ENCODE measurements around the gene LRRC40.
"Not testable (repeated sequence)": the region's sequence is repeated elsewhere in the genome, so short reads cannot be mapped to it uniquely, and the experiment has no call there.

LRRC40 gene

DNA sequence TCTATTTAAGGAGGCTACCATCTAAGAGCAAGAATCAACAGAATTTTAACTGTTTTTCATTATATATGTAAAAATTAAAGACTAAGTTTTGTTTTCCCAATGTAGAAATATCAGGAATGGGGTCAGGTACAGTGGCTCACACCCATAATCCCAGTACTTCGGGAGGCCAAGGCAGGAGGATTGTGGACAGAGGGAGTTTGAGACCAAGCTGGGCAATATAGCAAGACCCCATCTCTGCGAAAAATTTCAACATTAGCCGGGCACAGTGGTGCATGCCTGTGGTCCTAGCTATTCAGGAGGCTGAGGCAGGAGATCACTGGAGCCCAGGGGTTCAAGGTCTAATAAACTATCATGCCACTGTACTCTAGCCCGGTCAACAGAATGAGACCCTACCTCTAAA is 5.3 kb downstream of the LRRC40 start:
- no peak for DNase-seq

DNA sequence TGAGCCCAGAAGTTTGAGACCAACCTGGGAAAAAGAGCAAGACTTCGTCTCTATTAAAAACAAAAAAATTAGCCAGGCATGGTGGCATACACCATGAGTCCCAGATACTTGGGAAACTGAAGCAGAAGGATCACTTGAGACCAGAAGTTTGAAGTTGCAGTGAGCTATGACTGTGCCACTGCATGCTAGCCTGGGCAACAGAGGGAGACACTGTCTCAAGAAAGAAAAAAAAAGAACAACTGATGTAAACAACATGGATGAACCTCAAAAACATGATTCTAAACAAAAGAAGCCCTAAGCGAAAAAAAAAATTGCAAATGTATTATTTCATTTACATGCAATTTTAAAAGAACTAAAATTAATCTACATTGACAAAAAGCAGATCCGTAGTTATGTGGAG is 9.0 kb downstream of the LRRC40 start:
- no peak for DNase-seq

DNA sequence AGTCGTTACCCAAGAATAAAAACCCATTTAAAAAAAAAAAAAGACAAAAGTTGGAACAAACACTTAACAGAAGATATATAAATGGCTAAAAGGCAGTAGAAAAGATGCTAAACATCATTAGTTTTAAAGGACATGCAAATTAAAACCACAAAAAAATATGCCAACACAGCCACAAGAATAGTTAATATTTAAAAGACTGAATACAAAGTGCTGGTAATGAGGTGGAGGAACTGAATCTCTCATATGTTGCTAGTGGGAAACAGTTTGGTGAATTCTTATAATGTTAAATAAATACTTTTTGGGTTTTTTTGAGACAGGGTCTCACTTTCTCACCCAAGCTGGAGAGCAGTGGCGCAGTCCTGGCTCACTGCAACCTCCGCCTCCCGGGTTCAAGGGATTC is 10.0 kb downstream of the LRRC40 start:
- no peak for DNase-seq

DNA sequence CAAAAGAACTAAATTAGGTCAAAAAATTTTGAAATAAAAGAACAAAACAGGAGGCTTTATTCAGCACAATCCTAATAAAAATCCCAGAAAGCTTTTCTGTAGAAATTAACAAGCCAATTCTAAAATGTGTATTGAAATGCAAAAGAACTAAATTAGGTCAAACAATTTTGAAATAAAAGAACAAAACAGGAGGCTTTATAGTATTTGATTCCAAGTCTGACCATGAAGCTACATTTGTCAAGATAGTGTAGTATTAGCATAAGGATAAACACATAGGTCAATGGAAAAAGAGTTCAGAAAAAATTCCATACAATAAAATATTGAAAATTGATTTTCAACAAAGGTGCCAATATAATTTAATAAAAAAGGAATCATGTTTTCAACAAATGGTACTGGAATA is 10.8 kb downstream of the LRRC40 start:
- DNase-seq: no peak

DNA sequence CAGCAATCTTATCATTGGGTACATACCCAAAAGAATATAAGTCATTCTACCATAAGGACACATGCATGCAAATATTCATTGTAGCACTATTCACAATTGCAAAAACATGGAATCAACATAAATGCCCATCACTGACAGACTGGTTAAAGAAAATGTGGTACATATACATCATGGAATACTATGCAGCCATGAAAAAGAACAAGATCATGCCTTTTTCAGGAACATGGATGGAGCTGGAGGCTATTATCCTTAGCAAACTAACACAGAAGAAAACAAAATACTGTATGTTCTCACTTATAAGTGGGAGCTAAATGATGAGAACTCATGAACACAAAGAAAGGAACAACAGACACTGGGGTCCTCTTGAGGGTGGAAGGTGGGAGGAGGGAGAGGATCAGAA is 12.9 kb downstream of the LRRC40 start:
- DNase-seq: not testable (repeated sequence)

DNA sequence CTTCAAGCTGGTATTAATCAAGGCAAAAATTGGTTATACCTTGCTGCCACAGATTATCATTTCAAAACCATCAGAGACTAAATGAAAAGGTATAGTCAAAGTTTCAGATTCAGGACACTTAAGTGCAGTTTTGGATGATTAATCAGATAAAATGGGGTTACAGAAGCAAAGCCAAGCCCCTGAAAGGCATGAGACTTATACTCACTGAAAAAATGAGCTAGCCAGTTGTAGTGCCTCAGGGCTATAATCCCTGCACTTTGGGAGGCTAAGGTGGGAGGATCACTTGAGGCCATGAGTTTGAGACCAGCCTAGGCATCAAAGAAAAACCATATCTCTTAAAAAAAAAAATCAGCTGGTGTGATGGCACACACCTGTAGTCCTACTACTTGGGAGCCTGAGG is 15.2 kb downstream of the LRRC40 start:
- DNase-seq: no peak

DNA sequence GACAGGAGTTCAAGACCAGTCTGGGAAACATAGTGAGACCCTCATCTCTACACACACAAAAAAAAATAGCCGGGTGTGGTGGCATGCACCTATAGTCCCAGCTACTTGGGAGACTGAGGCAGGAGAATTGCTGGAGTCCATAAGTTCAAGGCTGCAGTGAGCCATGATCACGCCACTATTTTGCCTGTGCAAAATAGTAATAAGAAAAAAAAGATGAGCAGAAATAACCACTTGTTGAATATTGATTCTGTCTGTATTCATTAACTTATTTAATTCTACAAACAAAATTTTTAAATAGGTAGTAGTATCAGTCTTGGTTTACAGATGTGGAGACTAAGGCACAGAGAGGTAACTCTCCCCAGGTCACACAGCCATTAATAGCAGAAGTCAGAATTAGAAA is 16.9 kb downstream of the LRRC40 start:
- DNase-seq: no peak

DNA sequence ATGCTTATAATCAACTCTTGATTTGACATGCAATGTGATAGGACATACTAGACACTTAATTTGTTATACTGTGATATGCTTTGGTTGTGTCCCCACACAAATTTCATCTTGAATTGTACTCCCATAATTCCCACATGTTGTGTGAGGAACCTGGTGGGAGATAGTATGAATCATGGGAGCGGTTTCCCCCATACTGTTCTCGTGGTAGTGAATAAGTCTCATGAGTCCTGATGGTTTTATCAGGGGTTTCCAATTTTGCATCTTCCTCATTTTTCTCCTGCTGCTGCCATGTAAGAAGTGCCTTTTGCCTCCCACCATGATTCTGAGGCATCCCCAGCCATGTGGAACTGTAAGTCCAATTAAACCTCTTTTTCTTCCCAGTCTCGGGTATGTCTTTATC is 20.2 kb downstream of the LRRC40 start:
- not testable (repeated sequence) for DNase-seq

DNA sequence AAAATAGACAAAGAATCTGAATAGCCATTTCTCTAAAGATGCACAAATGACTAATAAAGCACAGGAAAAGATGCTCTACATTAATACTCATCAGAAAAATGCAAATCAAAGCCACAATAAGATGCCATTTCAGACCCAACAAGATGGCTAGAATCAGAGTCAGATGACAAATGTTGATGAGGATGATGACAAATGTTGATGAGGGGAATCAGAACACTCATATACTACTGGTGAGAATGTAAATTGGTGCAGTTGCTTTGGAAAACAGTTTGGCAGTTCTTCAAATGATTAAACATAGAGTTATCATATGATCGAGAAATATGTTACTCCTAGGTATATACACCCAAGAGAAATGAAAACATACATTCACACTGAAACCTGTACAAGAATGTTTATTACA is 33.9 kb downstream of the LRRC40 start:
- DNase-seq: no peak

DNA sequence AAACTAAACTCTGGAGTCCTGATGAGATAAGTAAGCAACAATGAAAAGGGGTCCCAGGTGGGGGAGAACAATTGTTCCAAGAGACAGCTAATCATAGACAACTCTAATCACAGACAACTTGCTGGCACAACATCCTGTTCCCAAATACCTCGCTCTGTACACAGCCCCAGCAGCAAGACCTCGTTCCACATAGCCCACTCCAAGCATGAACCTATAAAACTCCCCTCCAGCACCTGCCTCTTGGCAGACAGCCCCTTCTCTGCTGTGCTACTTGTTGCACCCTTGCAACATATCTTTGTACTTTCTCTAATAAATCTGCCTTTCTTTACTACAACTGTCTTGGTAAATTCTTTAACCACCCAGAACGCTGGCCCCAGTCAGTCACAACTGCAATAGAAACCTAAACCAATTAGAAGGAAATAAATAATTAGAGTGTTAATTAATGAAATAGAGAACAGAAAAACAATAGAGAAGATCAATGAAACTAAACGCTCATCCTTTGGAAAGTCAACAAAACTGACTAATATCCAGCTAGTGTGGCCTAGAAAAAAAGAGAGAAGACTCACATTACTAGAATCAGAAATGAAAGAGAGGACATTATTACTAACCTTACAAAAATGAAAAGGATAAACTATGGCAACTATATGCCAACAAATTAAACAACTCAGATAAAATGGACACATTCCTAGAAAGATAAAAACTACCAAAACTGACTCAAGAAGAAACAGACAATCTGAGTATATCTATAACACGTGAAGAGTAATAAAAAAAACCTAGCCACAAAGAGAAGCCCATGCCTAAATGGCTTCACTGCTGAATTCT is 36.1 kb downstream of the LRRC40 start:
- DNase-seq: no peak

DNA sequence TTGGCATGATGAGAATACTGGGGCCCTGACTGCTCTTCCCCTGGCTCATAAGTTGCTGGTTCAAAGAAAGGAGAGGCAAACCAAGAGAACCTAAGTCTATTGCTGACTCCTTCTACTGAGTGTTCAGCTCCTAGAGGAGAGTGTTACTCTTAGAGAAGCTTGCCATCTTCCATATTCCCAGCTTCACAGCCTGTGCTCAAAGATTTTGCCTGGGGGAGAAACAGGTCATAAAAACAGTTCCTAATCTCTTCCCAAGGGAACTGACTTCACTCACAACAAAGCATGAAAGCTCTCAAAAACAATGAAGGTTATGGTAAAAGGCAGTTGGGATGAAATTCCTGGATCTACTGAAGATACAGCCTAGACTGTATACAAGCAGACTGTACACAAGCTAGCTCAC is 37.1 kb downstream of the LRRC40 start:
- DNase-seq: no peak

DNA sequence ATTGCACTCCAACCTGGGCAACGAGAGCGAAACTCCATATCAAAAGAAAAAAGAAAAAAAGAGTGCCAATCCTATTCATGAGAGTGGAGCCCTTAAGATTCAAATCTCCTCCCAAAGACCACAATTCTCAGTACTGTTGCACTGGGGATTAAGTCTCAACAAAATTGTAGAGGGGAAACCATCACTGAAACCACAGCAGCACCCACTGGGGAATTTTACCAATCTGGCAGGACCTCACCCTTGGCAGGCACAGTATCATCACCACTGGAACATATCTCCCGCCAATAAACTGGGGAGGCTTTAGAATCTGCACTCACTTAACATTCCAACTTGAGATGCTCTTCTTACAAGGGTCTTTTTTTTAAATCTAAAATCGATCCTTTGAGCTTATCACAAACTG is 41.0 kb downstream of the LRRC40 start:
- DNase-seq: no peak

DNA sequence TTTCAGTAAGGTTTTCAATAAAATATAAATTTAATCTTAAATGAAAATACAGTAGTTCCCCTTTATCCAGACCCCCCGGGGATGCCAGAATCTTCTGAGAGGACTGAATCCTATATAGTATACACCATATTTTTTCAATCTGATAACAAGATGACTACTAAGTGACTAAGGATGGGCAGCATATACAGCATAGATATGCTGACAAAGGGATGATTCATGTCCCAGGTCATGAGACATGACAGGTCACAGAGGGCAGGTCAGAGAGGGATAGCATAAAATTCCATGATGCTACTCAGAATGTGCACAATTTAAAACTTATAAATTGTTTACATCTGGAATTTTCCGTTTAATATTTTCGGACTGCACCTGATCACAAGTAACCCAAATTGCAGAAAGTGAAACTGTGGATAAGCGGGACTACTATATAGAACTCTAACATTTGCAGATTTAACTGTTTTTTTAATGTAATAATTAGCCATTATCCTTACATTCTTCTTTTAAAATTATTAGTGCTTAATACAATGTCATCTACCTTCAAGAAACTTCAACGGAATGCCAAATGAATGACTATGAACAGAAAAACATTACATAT is 48.8 kb downstream of the LRRC40 start:
- DNase-seq: no peak

DNA sequence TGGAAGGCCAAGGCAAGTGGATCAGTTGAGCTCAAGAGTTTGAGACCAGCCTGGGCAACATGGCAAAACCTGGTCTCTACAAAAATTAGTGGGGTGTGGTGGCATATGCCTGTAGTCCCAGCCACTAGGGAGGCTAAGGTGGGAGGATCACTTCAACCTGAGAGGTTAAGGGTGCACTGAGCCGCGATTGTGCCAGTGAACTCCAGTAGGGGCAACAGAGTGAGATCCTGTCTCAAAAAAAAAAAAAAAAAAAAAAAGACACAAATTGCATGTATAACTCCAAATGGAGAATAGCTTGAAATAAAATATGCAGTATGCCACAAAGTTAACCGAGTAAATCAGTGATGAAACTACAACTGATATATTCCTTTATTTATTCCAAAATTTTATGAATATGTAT is 51.6 kb downstream of the LRRC40 start:
- no peak for DNase-seq

DNA sequence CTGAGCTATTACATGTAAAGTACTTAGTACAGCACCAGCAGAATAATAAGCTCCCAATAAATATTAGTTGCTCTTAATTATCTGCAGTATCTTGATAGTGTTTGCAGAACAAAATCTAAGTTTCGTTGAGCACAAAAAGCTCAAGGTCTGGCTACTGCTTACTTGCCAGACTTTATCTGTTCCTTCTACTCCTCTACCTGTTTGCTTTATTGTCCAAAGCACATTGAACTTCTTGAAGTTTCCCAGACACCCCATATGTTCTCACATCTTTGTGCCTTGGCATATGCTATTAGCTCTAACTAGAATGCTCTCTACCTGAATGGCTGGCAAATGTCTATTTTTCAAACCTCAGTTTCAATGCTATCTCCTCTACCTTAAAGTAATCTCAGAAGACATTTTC is 54.9 kb downstream of the LRRC40 start:
- no peak for DNase-seq

DNA sequence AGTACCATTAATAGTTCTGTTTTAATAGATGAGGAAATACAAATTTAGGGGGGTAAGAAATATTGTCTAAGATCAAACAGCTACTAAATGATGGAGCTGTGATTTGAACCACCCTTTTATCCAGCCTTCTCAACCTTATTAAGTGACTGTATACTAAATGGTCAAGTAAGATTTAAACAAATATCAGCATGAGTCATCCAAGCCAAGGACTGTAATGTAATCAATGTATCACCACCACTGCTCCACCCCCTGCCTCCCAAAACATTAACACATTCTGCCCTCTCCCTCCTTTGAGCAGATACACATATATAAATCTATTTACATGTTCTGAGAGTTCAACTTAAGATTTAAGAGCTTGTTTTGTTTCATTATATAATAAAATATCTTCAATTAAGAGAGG is 58.9 kb downstream of the LRRC40 start:
- no peak for DNase-seq

DNA sequence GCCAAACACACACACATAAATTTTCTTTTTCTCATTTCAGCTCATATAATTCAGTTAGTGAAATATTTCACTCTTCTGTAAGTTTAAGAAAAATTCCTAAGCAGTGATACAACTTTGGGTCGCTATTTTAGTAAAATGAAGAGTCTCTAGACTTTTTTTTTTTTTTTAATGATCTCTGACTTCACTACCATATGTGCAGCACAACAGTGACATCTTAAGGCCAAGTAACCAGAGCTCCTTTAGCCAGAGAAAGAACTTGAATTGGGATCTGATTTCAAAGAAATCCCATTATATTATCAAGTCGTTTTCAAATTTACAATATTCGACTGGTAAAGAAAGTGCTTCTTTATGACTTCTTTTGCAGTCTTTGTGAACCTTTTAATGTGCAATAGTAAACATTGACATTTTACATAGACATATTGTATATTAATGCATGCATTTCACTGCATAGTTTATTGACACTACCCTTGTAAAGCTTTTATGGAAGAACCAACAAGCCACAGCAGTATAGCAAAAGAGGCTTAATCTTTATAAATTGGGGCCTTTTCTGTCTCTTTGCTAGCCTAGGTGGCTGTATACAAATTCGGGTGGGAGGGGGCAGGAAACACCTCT is 62.2 kb downstream of the LRRC40 start:
- no peak for DNase-seq

DNA sequence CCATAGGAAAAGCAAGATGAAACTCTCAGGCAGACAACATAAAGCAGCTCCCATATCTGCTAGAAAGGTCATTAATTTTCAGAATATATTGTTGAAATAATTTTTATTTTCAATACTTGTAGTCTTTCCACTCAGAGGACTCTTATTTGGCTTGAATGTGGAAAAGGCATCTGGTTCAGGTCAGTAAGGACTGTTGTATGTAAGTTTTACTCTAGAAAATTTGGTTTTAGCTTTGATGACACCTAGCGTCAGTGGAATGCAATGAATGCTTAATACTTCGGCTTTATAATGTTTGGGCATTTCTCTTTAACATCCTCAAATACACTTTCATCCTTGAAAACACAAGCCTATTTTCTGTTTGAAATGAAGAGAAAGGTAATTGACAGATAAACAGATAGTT is 63.3 kb downstream of the LRRC40 start:
- DNase-seq: no peak

DNA sequence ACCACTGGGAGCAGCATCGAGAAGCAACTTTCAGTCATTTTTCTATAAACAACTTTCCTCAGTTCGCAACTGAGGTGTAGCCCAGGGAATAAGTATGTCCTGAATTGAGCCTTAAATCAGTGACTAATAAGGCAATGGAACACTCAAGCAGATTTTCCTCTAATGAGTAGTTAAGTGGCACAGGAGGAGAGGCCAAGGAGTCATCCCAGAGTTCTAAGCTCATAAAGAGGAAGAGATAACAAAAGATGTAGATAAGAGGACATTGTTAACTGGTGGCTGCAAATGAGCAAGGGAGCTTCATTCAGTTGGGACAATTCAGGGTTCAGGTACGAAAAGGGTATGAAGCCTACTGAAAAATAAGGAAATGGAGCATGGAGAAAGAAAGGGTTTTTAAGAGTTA is 64.5 kb downstream of the LRRC40 start:
- DNase-seq: no peak

DNA sequence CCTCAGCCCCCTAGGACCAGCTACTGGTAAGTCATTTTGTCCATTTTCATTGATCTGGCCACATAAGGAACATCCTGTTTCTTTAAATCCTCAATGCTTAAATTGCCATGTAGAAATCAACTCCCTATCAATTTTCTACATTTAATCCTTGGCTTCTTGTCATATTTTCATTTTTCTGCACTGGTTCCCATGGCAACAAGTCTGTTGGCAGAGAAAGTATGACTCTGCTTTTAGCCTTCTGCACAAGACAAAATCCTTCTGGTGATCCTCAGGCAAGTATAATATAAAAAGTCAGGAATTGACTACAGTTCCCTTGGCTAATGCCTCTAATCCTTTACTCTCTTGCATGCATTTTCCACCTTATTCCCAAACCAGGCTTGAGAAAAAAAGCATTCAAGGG is 65.0 kb downstream of the LRRC40 start:
- DNase-seq: no peak

DNA sequence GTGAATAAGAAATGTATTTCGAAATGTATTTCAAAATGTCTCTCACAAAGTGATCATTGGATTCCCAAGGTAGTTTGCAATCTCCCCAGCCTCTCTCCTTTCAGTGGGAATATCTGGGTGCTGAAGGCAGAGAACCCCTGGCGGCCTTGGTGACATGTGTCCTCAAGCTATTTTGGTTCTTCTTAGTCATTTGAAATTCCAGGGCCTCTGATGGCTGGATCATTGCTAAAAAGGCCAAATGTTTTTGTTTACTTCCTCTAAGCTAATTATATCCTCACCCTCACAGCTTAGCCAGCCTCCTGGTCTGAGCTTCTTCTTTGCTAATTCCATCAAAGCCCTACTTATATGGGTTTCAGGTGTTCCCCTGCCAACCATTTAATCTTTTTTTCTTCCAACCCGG is 71.2 kb downstream of the LRRC40 start:
- DNase-seq: no peak

DNA sequence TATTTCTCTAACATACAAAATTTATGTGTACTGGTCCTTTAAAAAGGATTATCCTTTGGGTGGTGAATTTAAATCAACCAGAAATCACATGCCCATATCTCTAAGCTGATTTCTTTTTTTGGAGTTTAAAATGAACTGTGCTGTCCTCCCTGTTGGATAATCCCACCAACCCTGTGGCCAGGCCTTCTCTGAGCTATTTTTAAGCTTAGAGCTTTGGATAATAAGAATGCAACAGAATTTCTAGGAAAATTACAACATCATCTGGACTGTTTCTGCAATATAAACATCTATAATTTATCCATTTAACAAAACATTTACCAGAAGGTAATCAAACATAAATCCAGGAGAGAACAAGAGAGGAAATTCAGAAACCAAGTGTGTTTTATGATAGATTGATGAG is 88.3 kb downstream of the LRRC40 start:
- DNase-seq: no peak

DNA sequence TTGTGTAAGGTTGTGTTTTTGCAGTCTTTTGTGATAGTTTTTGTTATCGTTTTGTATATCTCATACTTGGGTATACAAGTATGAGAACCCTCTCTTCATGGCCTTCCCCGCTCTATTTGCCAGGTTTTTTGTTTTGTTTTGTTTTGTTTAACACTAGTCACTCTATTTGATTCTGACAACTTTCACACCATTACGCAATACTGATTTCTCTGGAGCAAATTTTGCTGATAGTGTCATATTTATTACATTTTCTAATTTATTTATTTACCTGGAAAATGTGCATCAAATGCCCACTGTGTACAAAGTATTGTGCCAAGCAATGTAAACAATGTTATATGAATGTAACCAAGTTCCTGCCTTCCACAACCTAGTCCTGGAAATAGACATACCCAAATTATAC is 90.1 kb downstream of the LRRC40 start:
- no peak for DNase-seq

DNA sequence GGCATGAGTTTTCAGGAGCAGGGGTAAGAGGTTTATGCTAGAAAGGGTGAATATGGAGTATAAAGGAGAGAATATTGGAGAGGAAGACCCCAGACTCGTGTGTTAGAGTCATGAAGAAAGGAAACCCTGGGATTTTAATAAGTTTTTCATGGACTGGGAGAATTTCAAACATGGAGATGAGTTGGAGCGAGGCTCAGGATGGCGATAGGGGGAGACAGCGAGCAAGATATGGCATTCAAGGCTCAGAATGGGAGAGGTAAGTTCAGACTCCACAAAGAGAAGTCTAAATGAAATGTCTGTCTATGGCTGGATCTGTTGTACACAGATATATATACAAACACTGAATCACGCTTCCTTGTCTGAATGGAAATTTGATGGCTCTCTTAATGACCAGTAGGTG is 92.5 kb downstream of the LRRC40 start:
- DNase-seq: no peak

DNA sequence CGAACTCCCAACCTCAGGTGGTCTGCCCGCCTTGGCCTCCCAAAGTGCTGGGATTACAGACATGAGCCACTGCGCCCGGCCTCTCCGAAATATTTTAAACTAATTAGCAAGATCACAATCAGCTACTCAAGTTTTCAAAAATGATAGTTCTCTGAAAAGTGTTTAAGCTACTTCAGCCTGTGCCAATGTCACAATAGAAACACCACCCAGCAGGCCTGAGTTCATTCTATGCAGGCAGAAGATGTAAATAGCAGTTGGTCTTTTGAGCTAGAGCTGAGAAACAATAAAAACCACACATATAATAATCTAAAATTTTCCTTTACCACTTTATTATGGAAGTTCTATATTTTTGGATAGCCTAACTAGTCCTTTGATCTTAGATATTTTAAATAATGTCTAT is 96.1 kb downstream of the LRRC40 start:
- DNase-seq: no peak
